Left cardiac atrium (tissue), 4 donors: ENCODE measurements around the gene ALDH1L2. TPM values are rescaled to one million over a fixed set of nuclear protein-coding genes. Genes with fewer than 3 reads are reported as not detected.
A peak's percentile ranks its signal among the peaks of the same experiment; 100 is the strongest.
"Not testable (repeated sequence)": the region's sequence is repeated elsewhere in the genome, so short reads cannot be mapped to it uniquely, and the experiment has no call there.

Experiments
- ATAC-seq, 2 donors: fragments of 200-7000 bp; cut with Tn5 transposase; one replicate each; pipeline ENCODE4 v1.9.1; 2020; ENCODE audit warnings: mild to moderate bottlenecking in 2 of 2, moderate library complexity in 2 of 2
- DNase-seq: peaks from one replicate; pipeline ENCODE4 v3.0.0-alpha.2; 2020
- intact Hi-C, 2 donors: fragments of 100-400 bp; cut with DNase I; formaldehyde crosslinking; loops; one replicate each; pipeline versions ENCODE4 v1.14.1 to v1.15.1; 2022 to 2023
- long read RNA-seq: library from polyadenylated mRNA; unstranded; transcript quantifications from one replicate; pipeline ENCODE4 v2.0.0, GENCODE V29; 2021
- total RNA-seq, 2 donors: library from RNA; stranded (reverse); fragmentation: NEBNext Ultra II Directional; extraction: Animal tissue kit (Norgen Biotek cat#: 25700); gene quantifications; one replicate each; pipeline ENCODE4 v1.2.1, GENCODE V29; 2021
- donor health status: DM: no; HTN: yes; CAD: no.
- donor health status: DM: no; HTN: yes; CAD: no; lungs with severe emphysema.
- donor health status: DM: yes; HTN: yes; CAD: no.
- donor health status: Dilated cardiomyopathy.

Gene ALDH1L2
- 1 to 10 TPM; 7.4 to 9.0 TPM for total RNA-seq
- long read RNA-seq, partial matches to known transcripts: 0 of 2 reads
- long read RNA-seq, other reads (novel, unspliced or antisense): 2 of 2 reads

DNA sequence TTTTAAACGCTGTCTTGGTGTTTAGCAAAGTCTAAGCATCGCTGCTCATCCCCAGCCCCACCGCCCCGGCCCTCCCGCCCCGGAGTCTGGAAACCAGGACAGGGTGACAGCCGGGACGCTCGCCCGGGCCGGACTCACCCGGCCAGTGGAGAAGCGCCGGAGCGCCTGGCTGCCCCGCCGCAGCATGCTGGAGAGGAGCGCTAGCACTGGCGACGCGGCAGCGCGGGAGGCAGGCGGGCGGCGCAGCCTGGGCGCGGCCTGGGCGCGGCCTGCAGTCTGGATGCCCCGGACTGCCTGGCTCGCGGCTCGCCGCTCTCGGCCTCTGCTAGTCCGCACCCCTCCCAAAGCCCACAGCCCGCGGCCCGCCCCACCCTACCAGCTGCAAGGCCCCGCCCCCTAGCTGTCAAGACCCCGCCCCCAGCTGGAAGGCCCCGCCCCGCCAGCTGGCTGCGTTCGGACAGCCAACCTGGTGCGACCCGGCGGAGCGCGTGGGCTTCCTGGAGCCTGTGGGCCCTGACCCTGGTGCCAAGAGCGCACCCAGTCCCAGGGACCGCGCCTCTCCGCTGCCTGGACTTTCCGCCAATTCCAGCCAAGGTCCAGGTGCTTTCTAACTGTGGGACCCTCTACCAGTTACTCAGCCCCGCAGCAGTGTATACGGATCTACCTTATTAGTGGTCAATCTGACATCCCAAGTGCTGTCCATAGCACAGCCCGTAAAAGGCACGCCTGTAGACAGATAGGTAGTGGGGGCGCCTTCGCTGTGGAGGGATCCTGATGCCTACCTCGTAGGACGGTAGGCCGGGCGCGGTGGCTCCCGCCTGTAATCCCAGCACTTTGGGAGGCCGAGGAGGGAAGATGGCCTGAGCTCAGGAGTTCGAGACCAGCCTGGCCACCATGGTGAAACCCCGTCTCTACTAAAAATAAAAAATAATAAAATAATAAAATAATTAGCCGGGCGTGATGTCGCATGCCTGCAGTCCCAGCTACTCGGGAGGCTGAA is at the start of gene ALDH1L2:
Gene ALDH1L2, minus strand, starts transcription at position 208 of the 1,000 bp plus-strand sequence. Its CDS starts 22 bp downstream, at position 186.
- ATAC-seq (peak; percentile 97 to 99), DNase-seq (peak; percentile 85)
- intact Hi-C loops: no loop called here

DNA sequence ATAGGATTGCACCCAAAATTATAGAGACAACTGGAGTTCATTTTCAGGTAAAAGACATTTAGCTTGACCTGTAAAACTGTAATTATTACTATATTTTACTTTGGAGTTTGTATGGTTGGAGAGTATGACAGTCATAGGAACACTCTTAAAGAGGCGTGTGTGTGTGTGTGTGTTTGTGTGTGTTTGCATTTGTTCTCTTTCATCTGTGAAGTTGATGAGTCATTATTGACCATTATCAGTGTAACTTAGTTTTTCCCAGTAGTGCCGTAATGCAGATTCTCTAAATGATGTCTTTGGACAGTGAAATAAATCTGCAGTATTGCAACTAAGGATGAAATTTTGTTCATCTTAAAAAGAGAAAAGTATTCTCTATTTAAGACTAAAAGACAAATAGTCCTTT is 36.3 kb upstream of the ALDH1L2 start:
- DNase-seq: no peak
- intact Hi-C loops: no loop called here
- ATAC-seq: no peak

DNA sequence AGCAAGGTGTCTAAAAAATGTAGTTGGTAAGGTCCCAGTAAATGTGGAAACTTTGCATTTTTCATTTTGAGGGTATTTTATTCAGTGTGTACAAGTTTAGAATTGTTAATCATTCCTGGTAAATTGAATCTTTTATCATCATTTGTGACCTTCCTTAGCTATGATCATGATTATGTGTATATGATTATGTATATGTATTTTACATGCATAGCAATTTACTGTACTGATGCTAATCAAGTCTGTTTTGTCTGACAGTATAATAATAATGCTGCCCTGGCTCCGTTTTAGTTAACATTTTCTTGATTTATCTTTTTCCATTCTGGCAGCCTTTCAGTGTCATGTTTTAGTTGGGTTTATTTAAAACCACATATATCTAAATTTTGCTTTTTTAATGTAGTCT is 32.7 kb upstream of the ALDH1L2 start:
- intact Hi-C loops: loop anchor here in 1 of 2 donors (10.0 kb wide), 1 partner anchor 48 kb away; no protein-coding TSS in a partner anchor
- DNase-seq: no peak
- no peak for ATAC-seq

DNA sequence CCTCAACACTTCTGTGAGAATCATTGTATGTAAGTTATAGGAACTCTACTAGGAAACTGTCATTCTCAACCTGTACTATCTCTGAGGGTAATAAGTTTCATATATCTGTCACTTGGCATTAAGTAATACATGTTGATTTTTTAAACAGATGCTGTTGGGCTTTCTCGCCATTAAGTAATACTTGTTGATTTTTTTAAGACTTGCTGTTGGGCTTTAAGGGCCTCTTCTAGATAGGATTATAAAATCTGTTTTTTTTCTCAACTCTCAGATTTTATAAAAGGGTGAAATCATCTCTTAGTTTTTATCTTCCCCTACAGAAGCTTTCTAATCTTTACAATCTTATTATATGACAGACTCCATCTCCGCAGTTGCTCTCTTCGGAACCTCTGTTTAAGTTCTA is 28.8 kb upstream of the ALDH1L2 start:
- ATAC-seq: no peak
- DNase-seq: no peak
- intact Hi-C loops: loop anchor here in 1 of 2 donors (10.0 kb wide), 1 partner anchor 52 kb away; no protein-coding TSS in a partner anchor

DNA sequence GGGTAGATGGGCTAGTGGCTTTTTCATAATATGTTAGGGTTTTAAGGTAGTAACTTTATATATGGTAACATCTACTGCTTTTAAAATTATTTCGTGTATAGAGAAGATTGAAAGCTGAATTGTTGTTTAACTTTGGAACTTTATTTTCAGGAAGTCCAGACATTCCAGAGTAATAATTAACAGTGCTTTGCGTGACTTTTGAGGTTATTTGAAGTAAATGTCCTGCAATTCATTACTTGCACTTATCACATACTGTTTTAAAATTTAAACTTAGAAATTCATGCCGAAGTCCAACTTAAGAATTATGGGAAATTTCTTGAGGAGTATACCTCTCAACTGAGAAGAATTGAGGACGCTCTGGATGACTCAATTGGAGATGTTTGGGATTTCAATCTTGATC is 26.6 kb upstream of the ALDH1L2 start:
- intact Hi-C loops: loop anchor here in 1 of 2 donors (10.0 kb wide), 1 partner anchor 54 kb away; no protein-coding TSS in a partner anchor
- ATAC-seq: no peak
- DNase-seq: no peak

DNA sequence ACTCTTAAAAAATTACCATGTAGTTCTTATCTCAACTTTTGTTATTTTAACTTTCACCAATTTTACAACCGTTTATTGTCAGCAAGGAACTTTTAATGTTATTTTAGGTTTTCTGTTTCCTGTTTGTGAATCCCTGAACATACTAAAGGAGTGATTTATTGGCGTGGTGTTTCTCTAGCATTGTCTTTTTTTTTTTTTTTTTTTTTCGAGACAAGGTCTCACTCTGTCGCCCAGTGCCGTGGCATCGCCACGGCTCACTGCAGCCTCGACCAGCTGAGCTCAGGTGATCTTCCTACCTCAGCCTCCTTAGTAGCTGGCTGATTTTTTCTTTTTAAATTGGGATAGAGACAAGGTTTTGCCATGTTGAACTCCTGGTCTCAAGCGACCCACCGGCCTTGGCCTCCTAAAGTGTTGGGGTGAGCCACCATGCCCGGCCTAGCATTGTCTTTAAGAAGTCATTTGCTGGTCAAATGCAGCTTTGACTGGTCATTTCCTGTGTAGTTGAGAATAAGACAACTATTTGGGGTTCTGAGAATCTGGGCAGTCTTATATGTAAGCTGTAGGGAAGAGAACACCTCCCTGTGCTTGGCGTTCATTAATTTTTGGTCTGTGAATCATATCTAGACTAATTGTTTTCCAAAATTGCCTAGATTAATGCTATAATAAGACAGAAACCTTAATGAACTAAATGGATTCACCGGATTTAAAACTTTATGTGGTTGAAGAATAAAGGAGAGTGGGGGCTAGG is 25.4 kb upstream of the ALDH1L2 start:
- ATAC-seq: no peak
- DNase-seq: no peak
- intact Hi-C loops: loop anchor here in 1 of 2 donors (10.0 kb wide), 1 partner anchor 55 kb away; no protein-coding TSS in a partner anchor

DNA sequence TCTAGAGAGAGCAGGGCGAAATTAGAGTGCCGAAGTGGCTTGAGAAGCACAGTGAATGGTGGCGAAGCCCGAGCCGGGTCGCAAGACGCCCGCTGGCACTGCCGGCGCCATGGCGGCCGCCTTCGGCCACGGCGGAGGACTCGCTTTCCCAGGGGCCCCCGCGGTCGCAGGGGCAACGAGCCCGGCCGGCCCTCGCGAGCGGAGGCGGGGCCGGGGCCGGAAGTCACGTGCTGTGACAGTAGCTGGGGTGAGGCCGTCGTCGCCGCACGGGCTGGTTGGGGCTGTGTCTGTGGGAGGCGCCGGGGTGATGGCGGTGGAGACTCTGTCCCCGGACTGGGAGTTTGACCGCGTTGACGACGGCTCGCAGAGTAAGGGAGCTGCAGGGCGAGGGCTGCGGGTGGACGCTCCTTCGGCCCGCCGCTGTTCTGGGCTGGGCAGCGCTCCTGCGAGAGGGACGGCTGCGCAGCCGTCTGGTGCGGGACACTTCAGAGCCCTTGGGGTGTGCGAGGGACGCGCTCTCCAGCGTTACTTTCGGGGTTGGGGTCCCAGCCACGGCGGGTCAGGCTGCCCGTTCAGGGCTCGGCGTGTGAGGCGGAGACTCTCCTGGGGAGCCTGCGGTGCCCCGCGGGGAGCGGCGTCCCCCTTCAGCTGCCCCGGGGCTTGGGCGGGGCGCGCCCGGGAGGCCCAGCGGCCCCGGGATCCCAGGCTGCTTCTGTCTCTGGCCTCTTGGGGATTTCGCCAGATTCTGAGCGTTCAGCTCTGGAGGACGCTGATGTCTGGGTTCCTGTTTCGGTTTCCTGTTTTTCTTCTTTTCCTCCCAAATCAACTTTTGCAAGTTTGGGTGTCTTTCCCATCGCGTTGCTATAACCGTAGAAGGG is 23.5 kb upstream of the ALDH1L2 start, which contains the start of gene WASHC4:
Gene WASHC4, plus strand, starts transcription at position 238 of the 878 bp plus-strand sequence. Its CDS starts 70 bp downstream, at position 308.
- peak; percentile 96 for DNase-seq
- peak; percentile 99 for ATAC-seq

DNA sequence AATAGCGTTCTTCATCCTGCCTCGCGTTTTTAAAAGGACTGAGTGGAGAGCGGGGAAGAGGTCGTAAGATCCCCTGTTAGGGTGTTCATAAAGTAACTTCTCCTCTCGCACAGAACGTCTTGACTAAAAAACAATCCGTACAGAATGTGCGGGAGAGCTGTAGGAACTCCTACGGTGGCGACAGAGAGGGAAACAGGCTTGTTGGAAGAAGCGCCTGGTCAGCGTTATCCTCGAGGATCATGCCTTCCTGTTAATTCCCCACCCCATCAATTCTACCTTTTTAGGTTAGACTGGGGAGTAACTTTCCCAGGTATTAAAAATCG is 22.9 kb upstream of the ALDH1L2 start:
- ATAC-seq: peak; percentile 36 to 64
- intact Hi-C loops: no loop called here

More for the DNA sequence above, 23.5 kb upstream of the ALDH1L2 start, which contains the start of gene WASHC4:
- intact Hi-C loops: no loop called here

DNA sequence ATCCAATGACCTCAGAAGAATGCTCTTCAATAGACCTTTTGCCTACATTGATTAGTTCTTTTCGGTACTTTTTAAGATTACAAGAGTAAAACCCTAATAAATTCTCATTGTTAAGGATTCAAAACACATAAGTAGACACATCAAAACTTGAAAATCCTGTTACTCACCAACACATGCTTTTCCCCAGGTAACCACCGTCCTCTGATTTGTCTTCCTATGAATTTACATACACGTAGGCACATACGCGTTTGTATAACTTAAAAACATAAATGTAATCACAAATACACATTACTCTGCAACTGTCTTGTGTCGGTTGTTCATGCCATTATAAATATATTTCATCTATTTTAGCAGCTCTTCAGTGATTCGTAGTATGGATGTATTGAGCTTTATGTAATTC is 22.4 kb upstream of the ALDH1L2 start:
- no peak for DNase-seq
- ATAC-seq: no peak
- intact Hi-C loops: no loop called here

More for the DNA sequence above, 22.9 kb upstream of the ALDH1L2 start:
- no peak for DNase-seq

DNA sequence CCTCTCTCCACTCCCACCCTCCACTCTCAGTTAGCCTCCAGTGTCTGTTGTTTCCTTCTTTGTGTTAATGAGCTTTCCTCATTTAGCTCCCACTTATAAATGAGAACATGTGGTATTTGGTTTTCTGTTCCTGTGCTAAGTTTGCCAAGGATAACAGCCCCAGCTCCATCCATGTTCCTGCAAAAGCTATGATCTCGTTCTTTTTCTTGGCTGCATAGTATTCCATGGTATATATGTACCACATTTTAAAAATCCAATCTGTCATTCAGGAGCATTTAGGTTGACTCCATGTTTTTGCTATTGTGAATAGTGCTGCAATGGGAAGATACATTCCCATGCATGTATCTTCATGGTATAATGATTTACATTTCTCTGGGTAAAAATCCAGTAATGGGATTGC is 20.5 kb upstream of the ALDH1L2 start:
- no peak for ATAC-seq
- DNase-seq: no peak
- intact Hi-C loops: no loop called here

DNA sequence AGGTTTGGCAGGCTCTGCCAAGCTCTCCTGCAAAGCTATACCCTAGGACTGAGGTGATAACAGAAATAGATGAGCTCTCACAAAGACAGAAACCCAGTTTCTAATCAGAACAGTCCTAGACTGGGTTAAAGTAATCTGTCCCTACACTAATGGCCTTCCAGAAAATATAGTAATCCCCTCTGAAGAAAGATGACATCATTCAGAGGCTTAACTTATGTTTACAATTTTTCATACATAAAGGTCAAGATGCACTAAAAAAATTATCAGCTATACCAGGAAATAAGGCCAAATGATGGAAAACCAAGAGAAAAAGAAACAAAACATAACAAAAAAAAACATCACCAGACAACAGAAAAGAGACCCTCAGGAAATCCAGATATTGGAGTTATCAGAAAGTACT is 18.4 kb upstream of the ALDH1L2 start:
- no peak for DNase-seq
- no peak for ATAC-seq
- intact Hi-C loops: no loop called here

DNA sequence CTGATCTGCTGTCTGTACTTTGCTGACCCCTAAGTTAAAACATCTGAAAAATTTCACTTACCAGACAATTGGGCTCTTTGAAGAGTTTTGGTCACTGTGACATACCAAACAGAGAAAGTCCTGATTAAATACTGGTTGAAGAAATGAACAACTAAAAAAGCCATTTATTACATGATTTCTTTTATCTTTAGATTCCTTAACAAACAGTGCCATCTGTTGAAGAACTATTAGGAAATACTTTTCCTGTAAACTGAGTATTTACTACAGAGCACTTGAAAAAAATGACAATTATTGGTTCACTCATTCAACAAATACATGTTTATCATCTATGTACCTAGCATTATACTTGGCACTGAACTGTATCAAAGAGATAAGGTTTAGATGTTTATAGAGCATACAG is 16.7 kb upstream of the ALDH1L2 start:
- peak in 1 of 2 donors; percentile 19 for ATAC-seq
- no peak for DNase-seq
- intact Hi-C loops: no loop called here

DNA sequence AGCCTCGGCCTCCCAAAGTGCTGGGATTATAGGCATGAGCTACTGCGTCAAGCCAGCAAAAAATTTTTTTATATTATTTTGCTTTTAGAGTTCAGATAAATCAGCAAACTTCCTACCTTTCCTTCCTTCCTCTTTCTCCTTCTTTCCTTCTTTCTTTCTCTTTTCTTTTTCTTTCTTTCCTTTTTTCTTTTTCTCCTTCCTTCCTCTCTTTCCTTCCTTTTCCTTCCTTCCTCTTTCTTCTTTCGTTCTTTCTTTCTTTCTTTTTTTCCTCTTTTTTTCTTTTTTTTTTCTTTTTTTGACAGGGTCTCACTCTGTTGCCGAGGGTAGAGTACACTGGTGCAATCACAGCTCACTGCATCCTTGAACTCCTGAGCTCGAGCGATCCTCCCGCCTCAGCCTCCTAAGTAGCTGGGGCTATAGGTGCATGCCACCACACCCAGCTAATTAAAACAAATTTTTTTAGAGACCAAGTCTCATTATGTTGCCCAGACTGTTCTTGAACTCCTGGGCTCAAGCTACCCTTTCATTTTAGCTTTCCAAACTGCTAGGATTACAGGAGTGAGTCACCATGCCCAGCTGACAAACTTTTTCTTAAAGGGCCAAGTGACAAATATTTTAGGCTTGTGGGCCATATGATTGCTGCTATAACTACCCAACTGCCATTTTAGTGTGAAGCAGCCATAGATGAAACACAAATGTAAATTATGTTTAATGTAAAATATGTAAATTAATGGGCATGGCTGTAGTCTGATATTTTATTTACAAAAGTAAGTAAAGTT is 16.1 kb upstream of the ALDH1L2 start:
- DNase-seq: no peak
- intact Hi-C loops: no loop called here
- peak in 1 of 2 donors; percentile 64 for ATAC-seq

DNA sequence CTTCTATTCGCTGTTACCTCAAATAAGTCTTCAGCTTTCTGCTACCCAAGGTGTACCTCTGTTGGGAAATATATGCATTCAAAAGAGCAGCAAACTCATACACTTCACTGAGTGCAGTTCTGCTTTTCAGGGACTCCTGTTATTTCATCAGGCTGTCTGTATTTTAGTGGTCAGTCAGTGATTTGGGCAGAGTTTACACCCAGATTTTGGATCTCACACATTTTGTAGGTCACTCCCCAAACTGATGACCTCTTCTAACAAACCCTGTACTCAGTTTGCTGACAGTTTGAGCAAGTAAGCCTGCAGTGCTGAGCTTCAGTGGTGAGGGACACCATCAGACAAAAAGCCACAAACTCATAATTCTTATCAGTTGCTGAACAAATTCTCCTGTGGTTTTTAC is 15.1 kb upstream of the ALDH1L2 start:
- no peak for ATAC-seq
- DNase-seq: no peak
- intact Hi-C loops: no loop called here

DNA sequence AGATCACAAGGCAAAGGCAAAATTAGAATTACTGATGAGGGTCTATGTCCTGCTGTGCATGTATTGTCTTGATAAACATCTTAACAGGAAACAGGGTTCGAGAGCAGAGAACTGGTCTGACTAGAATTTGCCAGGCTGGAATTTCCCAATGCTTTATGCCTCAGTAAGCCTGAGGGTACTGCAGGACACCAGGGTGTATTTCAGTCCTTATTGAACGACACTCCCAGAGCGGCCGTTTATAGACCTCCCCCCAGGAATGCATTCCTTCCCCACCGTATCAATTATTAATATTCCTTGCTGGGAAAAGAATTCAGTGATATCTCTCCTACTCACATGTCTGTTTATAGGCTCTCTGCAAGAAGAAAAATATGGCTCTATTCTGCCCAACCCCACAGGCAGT is 11.1 kb upstream of the ALDH1L2 start:
- DNase-seq, ATAC-seq, intact Hi-C loops: not testable (repeated sequence)

DNA sequence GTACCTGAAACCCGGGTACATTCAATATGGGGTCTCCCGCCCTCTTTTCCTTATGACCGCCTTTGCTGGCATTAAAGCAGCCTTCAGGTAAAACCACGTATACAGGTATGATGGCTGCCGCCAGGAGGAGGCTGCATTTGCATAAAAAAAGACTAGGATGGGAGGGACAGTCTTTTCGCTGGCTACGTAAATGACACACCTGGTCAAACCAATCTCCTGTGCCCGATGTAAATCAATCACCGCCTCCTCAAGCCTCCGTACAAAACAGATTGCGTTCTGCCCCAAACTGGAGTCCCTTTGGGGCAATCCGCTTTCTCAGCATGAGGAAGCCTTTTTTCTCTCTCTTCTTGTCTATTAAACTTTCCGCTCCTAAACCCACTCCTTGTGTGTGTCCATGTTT is 8.1 kb upstream of the ALDH1L2 start:
- DNase-seq (no peak), ATAC-seq (no peak)
- intact Hi-C loops: no loop called here

DNA sequence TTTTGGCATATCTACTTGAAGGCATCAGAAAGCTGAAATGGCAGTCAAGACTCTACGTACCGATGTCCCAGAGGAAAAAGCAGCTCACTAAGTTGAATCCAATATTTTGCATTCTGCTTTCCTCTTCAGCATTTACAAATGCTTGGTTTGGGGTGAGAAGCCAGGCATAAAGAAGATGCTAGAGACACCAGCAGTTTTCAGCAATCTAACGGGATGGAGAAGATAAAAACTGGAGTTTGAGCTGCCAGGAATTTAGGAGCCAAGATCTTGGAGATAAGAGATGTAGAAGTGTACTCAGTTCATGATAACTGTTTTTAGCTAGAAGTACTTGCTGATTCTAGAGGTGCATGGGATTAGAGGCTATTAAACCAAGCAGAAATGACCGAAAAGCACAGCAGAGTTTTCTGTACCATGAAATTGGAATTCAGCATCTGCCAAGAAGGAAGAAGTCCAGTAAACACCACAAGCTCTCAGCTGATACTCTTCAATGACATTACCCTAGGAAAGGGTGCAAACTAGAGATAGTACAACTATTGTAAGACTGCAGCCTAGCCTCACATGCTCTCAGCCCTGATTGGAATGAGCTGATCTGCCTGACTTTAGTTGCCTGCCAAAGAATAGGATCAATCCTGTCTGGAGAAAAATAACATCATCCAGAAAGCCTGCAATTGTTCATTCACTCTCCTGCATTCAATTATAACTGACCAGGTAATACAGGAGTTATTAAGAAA is 7.4 kb upstream of the ALDH1L2 start:
- intact Hi-C loops: no loop called here
- DNase-seq (no peak), ATAC-seq (no peak)
